Myocyte (in vitro differentiated cells): ENCODE measurements around the gene MTCL1. TPM values are rescaled to one million over a fixed set of nuclear protein-coding genes. Genes with fewer than 3 reads are reported as not detected.

Source experiments
- DNase-seq: peaks from one replicate; pipeline ENCODE4 v3.0.0-alpha.2; 2012; ENCODE audit warnings: low read depth
- total RNA-seq: library from RNA; depleted of rRNA; stranded (reverse); fragments of >200 nt; gene quantifications from 2 replicates; pipeline ENCODE4 v1.2.3, GENCODE V29; 2014

Gene MTCL1
- total RNA-seq, 1 donor from 2014 or later, result 65.7 TPM

DNA sequence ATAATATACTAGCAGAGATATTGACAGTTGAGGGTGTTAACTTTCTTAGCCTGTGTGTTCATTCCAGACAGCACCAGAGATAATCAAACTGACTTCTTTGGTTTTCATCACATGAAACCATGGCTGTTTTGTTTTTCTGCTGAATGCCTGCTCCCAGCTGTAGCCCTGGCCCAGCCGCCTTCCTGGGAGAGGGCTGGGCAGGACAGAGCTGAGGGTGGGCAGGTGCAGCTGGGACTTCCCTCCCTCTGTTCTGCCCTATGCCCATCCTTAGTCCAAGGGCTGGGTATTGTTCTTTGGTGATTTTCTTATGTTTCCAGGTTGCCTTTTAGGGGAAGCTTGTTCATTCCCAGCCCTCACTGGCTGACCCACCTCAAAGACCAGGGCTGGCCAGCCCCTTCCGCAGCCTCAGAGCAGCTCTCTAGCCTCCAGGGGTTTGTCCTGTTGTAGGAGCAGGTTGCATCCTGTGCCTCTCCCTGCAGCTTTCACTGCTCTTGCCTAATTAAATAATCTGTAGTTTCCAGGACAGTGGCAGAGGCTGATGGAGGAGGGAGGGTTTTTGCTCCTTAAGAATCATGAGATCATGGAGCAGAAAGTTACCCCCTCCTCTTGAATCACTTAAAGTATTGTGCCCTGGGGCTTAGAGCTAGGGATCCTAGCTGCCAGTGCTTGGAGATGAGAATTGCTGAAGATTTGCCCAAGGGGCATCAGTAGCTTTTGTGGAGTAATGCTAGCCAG is 61.4 kb downstream of the MTCL1 start:
- no peak for DNase-seq

DNA sequence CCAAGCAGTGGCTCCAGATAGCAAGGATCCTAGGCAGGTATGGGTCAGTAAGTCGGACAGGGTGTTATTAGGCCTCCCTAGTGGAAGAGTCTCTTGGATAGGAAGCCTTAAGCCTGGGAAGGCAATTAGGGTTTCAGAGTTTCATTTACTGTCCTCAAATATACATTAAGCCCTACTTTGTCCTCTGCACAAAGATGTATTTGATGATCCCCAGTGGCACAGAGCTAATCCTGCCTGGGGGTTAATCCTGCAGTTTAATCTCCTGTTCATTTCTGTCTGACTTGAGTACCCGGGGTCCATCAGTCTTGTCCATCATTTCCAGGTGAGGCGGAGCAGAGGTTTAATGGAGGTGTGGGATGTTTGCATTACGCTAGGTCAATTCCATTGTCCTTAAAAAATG is 62.0 kb downstream of the MTCL1 start:
- DNase-seq, result no peak

GRCh38 chr18:8769509-8770095 is 64.2 kb downstream of the MTCL1 start:
- no peak for DNase-seq

DNA sequence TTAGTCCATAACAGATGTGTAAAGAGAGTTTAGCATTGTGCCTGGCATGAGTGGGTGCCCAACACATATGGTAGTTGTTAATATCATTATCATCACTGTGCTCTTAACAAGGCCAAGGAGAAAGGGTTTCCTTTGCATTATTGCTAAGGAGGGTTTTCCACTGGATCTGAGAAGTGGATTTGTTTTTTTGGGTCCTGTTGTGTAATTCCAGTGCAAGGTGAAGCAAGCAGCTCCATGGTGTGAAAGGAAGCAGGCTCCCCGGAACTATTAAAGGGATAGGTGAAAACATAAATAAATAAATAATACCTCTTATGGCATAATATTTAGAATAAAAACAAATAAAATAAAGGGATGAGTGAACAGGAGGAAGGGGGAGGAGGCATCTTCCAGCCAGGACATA is 65.3 kb downstream of the MTCL1 start:
- no peak for DNase-seq

- peak; percentile 59 for DNase-seq
Measured at GRCh38 chr18:8771930-8772329, 66.6 kb downstream of the MTCL1 start.

GRCh38 chr18:8773980-8774379 is 68.6 kb downstream of the MTCL1 start:
- DNase-seq, result no peak

- no peak for DNase-seq
Measured at GRCh38 chr18:8776013-8776943, 70.9 kb downstream of the MTCL1 start.

DNA sequence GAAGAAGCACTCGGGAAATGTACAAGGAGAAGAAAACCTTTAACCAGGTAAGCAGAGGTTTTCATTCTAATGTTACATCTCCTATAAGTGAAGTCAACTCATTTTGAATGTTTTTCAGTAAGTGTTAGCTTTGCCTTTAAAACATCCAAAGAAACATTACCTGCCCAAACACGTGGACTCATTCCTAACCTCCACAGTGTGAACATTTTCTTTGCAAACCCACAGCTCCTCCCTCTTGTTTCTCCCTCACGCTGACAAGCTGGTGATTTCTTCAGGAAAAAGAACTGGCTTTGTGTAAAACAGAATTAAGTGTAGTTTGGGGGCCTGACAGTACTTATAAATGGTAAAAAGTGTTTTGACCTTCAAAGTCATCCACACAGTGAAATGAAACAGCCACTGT is 72.5 kb downstream of the MTCL1 start:
- DNase-seq, result no peak

- no peak for DNase-seq
Measured at GRCh38 chr18:8778386-8778785, 73.0 kb downstream of the MTCL1 start.

DNA sequence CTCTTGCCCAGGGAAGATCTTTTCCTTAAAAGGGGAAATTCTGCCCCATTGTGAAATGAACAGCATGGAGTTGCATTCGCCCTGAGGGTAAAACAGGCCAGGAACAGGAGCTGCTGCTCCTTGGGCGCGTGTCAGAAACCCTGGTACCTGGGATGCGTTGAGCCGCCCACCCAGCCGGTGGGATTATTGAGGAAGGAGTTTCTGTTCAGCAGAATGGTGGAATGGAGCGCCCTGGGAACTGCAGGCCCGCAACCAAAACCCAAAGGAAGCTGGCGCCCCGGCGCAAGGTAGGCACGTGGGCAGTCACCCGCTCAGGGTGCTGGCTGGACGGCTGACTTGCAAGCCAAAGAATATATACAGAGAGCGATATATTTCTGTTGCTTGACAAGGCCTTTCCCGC is 73.5 kb downstream of the MTCL1 start:
- DNase-seq, result no peak

DNA sequence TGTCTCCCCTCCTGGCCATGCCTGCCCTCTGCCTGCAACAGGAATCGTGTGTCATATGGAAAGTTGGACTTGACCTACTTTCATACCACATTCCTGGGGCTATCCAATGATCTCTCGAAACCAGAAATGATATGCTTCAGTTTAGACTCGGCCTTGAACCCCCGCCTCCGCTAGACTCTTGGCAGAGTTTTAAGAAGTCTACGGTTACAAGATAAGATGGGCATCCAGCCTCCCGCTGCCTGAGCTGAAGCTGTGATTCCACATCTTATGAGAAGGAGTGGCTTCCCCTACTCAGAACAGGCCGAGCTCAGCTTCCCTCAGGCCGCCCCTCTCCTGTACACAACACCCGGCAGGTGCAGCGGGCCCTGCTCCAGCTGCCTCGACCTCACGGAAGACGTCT is 73.9 kb downstream of the MTCL1 start:
- DNase-seq, result no peak

DNA sequence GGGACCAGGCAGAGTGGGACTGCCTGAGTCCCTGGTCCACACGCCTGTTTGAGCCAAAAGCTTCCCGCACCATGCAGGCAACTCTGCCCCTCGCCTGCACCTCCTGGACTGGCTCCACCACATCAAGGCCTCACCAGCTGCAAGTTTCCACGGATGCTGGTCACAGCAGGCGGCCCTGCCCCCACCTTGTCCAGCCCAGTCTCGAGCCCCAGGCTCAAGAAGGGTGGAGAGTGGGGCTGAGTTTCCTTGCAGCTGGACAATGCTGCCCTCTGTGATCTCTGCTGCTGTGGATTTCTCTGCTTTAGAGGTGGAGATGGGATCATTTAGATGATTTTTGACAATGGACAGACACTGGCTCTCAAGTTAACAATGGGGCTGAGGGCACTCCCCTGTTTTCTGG is 74.9 kb downstream of the MTCL1 start:
- no peak for DNase-seq

DNA sequence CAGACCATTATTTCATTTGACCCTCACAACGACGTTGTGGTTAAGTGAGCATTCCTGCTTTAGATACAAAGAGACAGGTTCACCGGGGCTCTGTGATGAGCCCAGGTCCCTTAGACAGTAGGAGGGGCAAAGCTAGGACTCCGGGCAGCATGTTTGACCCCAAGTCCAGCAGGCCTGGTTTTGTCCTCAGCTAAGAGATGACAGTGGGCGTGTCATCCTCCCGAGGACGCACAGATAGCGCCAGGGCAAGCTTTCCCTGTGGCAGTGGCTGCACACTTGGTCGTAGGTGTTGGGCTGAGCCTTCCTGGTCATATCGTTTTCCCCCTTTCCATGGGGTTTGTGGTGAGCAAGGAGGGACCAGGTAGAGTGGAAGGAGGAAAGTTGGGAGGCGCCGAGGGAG is 76.3 kb downstream of the MTCL1 start:
- no peak for DNase-seq

DNA sequence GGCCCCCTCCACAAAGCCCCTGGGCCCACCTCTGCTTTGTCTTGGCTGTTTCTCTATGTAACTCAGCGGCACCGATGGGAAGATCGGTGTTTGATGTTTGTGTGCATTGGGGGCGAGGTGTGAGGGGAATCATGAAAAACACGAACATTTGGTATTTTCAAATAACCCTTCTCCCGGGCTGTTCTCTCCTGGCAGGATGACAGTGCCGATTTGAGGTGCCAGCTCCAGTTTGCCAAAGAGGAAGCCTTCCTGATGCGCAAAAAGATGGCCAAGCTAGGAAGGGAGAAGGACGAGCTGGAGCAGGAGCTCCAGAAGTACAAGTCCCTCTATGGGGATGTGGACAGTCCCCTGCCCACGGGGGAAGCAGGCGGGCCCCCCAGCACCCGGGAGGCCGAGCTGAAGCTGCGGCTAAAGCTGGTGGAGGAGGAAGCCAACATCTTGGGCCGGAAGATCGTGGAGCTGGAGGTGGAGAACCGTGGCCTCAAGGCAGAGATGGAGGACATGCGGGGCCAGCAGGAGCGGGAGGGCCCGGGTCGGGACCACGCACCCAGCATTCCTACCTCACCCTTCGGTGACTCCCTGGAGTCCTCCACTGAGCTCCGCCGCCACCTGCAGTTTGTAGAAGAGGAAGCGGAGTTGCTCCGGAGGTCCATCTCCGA is 78.1 kb downstream of the MTCL1 start:
- DNase-seq, result no peak

GRCh38 chr18:8783994-8784530 is 78.7 kb downstream of the MTCL1 start:
- DNase-seq, result no peak

- DNase-seq, result no peak
Measured at GRCh38 chr18:8785261-8785660, 79.9 kb downstream of the MTCL1 start.

GRCh38 chr18:8785855-8786482 is 80.6 kb downstream of the MTCL1 start:
- DNase-seq, result no peak

- no peak for DNase-seq
Measured at GRCh38 chr18:8786483-8787370, 81.4 kb downstream of the MTCL1 start.

- no peak for DNase-seq
Measured at GRCh38 chr18:8787371-8787670, 82.0 kb downstream of the MTCL1 start.

GRCh38 chr18:8787794-8788193 is 82.4 kb downstream of the MTCL1 start:
- no peak for DNase-seq
